Right lobe of liver (tissue), 4 donors: ENCODE measurements around the gene ZNF445.

Experiments used
- POLR2A ChIP-seq: fragments of 450-650 bp; IDR thresholded peaks from one replicate; pipeline ENCODE4 v1.6.1; 2017; ENCODE audit warnings: antibody characterized with exemption, mild to moderate bottlenecking
- TF ChIP-seq, protein P1 (sequence below), 4 donors: fragments of 200-600 bp in 3 of 4; fragments of 450-650 bp in 1 of 4; IDR thresholded peaks; one replicate each; pipeline versions ENCODE4 v1.5.1 to v1.8.0; 2016 to 2022; ENCODE audit warnings: antibody characterized with exemption in 4 of 4, mild to moderate bottlenecking in 2 of 4
- donor health status: DM: no; HTN: no; CAD: no.
- donor health status: DM: no; HTN: no; CAD: no.
- donor health status: DM: no; HTN: yes; CAD: no.

DNA sequence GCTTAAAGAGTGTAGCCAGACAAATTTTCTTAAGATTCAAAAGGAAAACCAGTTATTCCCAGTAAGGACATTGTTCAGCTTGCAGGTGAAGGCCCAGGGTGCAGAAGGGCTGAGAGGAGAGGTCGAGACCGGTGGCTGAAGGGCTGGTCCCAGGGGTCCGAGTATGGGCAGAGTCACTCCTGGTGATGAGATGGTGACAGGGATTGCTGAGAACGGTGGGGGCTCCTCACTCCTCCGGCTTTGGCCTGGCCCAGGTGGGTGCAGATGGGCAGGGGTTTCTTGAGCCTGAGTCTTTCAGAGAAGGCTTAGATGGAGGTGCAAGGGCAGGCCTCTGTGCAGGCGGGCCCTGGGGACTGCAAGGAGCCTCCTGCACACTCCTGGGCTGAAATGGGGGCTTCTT lies 56.2 kb downstream of the ZNF445 start:
- TF ChIP-seq POLR2A, result no peak
- TF ChIP-seq, protein P1, sequence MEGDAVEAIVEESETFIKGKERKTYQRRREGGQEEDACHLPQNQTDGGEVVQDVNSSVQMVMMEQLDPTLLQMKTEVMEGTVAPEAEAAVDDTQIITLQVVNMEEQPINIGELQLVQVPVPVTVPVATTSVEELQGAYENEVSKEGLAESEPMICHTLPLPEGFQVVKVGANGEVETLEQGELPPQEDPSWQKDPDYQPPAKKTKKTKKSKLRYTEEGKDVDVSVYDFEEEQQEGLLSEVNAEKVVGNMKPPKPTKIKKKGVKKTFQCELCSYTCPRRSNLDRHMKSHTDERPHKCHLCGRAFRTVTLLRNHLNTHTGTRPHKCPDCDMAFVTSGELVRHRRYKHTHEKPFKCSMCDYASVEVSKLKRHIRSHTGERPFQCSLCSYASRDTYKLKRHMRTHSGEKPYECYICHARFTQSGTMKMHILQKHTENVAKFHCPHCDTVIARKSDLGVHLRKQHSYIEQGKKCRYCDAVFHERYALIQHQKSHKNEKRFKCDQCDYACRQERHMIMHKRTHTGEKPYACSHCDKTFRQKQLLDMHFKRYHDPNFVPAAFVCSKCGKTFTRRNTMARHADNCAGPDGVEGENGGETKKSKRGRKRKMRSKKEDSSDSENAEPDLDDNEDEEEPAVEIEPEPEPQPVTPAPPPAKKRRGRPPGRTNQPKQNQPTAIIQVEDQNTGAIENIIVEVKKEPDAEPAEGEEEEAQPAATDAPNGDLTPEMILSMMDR (IDR thresholded peaks at IDR 0.05), result no peak
